Measurements from ENCODE around the gene G3BP1.
A peak's percentile ranks its signal among the peaks of the same experiment; 100 is the strongest.
"Not testable (repeated sequence)": the region's sequence is repeated elsewhere in the genome, so short reads cannot be mapped to it uniquely, and the experiment has no call there.

G3BP1 gene

DNA sequence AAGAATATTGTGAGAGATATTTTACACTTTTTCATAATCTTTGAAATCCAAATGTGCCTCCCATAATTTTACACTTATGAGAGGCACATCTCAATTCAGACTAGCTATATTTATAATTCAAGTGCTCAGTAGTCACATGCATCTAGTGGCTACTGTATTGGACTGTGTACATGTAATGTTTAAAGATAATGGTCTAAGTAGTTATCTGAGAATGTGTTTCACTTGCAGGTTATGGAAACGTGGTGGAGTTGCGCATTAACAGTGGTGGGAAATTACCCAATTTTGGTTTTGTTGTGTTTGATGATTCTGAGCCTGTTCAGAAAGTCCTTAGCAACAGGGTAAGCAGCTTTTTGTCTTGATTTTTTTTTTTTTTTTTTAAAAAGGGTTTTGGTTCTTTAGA lies 28.8 kb downstream of the G3BP1 start:
- DNase-seq = no peak

GRCh38 chr5:151805414-151806223 lies 33.9 kb downstream of the G3BP1 start:
- DNase-seq = no peak

GRCh38 chr5:151808451-151809169 lies 36.9 kb downstream of the G3BP1 start:
- no peak for DNase-seq

DNA sequence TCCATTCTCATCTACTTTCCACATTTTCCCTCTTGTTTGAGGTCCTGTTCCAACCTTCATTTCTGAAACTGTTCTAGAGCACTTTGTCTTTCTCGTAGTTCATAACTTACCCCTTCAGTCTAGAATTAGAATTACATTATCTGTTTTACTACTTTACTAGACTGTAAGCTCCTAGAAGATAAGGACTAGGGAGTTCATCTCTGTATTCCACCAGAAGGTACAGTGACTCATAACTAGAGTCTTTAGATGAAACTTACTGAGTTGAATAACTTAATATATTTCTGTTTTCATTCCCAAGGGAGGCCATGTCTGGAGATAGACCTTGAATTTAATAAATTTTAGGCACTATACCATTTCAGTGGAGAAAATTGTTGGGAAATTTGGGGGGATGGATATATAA lies 38.7 kb downstream of the G3BP1 start:
- no peak for DNase-seq

DNA sequence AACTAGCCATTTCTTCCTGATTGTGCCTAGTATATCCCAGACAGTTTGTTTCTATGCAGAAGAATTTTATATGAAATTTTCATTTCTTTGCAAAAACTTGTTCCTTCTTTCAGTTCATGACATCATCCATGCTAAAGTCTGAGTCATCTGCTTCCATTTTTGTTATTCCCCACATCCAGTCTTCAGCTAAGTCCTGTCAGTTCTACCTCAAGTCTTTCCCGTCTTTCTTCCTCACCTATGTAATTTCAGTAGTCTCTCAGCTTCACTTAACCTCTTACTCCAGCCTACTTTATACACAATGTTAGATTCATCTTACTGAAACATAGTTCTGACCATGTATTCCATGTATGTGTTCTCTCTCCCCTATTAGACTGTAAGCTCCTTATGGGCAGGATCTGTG lies 39.1 kb downstream of the G3BP1 start:
- DNase-seq = no peak

- DNase-seq = no peak
These were observed 40.0 kb downstream of the G3BP1 start for GRCh38 chr5:151811593-151812321.

DNA sequence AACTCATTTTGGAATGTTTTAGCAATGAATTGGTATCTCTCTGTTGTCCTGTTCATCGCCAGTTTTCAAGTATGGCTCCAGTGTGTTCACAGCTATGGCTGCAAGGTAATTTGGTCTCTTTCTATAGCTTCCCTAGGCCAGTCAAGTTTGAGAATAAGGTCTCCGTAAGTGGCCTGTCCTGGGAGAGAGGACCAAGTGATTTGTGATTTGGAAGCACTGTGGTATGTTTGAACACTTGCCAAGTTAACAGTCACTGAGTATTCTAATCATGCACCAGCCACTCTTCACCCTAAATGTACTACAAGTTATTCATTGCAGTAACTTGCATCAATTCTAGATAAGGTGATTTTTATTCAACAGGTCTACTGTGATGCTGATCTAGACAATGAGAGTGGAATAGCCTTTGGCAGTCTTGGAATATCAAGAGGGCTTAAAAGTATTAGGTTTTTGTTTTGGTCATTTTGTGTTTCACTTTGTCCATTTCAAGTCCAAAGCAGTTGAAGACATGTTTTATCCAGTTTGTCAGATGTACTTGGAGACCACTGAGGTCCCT lies 41.1 kb downstream of the G3BP1 start:
- no peak for DNase-seq

DNA sequence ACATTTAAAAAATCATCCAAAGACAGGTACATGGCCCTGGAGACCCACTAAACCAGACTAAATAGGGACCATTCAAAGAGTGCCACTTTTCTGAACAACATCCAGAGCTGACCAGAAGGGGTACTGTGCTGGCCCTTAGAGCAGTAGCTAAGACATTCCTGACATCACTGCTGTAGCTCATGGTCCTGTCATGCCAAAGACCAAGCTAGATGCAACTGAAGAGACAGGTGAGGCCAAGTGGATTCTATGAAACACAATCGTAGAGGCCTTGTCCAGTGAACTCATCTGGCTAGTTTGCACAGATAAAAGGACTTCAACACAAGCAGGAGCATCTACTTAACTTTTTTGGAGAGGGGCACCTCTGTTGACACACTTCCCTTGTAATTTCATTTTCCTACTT lies 43.3 kb downstream of the G3BP1 start:
- no peak for DNase-seq

GRCh38 chr5:151819830-151820229 lies 48.1 kb downstream of the G3BP1 start:
- no peak for DNase-seq

DNA sequence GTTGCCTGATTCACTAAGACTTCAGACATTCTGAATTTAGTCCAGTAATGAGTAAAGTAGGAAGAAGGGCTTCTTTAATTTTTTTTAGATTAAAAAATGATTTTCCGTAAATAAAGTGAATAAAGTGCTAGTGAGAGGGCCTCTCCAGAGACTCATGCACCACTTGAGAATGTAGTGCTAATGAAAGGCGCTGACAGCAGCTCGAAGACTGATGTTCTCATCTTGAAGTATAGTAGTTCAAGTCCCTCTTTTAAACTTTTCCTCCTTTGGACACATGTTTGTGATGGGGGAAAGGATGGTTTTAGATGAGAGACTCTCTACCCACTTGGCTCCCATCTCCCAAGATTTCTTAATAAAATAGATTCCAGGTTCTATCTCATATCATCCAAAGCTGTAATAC lies 48.5 kb downstream of the G3BP1 start:
- no peak for DNase-seq

DNA sequence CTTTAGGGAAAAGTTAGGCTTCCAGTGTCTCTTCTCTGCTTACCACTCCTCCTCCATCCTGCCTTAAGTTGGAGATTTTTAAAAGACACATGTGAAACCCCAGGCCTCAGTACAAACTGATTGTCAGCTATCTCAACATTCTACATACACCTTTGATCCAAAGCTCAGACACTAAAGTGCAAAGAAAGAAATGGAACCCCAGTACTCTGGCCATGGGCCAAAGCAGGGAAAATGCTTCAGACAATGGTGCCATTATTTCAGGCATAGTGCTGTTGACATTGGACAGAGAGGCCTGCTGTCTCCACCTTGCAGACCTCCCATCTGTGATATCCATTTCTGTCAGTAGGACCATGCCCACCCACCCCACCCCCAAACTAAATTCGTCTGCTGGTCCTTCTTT lies 49.1 kb downstream of the G3BP1 start:
- no peak for DNase-seq

DNA sequence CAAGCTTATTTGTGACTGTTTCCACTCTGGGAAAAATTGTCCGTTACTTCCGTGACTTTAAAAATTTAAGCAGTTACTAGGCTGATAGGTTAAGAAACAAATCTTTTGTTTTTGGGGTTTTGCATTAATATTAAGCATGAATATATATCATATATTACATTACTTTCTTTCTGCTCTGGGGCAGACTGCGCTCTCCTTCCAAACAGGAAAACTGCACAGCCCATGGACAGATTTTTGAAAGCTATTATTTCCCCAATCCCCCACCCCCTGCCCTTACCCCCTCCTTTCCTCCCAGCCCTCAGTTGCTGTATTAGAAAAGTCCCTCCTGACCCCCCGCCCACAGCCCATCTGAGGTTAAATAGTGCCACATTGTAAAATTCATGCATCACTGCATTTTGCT lies 50.4 kb downstream of the G3BP1 start:
- DNase-seq = no peak

- DNase-seq = peak in 4 of 5 donors; percentile 10 to 36 (median 16)
These were observed 53.7 kb downstream of the G3BP1 start for GRCh38 chr5:151825445-151825844.

DNA sequence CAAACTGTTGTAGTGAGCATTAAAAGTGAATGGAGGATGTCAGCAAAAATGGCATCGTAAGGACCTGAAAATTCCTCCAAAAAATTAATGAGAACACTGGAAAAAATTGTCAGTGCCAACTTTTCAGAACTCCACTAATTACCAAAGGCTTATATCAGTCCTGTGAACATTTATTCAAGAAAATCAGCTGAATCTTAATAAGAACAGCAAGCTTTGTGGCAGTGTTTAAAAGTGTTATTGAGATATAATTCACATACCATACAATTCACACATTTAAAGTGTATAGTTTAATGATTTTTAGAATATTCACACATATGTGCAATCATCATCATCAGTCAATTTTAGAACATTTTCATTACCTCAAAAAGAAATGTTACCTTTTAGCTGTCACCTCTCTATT lies 57.6 kb downstream of the G3BP1 start:
- DNase-seq = no peak

DNA sequence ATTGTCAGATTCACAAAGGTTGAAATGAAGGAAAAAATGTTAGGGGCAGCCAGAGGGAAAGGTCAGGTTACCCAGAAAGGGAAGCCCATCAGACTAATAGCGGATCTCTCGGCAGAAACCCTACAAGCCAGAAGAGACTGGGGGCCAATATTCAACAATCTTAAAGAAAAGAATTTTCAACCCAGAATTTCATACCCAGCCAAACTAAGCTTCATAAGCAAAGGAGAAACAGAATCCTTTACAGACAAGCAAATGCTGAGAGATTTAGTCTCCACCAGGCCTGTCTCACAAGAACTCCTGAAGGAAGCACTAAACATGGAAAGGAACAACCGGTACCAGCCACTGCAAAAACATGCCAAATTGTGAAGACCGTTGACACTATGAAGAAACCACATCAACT lies 61.1 kb downstream of the G3BP1 start:
- not testable (repeated sequence) for DNase-seq

GRCh38 chr5:151846765-151847164 lies 75.0 kb downstream of the G3BP1 start:
- no peak for DNase-seq

DNA sequence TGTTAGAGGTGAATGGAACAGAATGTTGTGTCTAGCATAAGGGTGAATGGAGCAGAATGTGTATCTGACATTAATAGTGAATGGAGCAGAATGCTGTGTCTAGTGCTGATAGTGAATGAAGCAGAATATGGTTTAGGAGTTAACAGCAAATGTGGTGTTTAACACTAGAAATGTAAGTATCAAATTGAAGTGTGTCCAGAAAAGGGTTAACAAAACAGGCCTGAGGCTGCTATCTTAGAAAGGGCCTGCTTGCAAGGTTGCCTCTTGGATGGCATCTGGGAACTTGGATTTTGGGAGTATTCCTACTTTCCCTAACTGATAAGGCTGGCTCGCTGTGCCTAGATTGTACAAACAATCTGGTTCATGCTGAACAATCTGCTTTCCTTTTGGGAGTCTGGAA lies 76.1 kb downstream of the G3BP1 start:
- no peak for DNase-seq

- no peak for DNase-seq
These were observed 83.9 kb downstream of the G3BP1 start for GRCh38 chr5:151855701-151856100.

GRCh38 chr5:151856861-151857260 lies 85.1 kb downstream of the G3BP1 start:
- DNase-seq = no peak

- DNase-seq = not testable (repeated sequence)
These were observed 89.1 kb downstream of the G3BP1 start for GRCh38 chr5:151860867-151861266.
